Measurements from ENCODE around the gene EVI5L. TPM values are rescaled to one million over a fixed set of nuclear protein-coding genes. Genes with fewer than 3 reads are reported as not detected.
A peak's percentile ranks its signal among the peaks of the same experiment; 100 is the strongest.

The EVI5L gene
- total and polyA plus RNA-seq, 9 donors, result 5.1 to 15.9 (median 10.9) TPM

- 6 to 27% (median 8%) methylated on average over 3 to 65 of the region's 67 CpGs for WGBS, 3 donors
- peaks cover 7% of the 10 kb centered on the region for H3K4me1 ChIP-seq (ENCODE audit: insufficient read depth)
- no peak overlapping the region for H3K4me3 ChIP-seq
- no peak for TF ChIP-seq POLR2A (IDR thresholded peaks at IDR 0.05)
- no peak for TF ChIP-seq EP300 (IDR thresholded peaks at IDR 0.05)
- TF ChIP-seq CTCF (IDR thresholded peaks at IDR 0.05), result no peak
- no peaks in the 10 kb centered on the region for H3K27me3 ChIP-seq
- H3K36me3 ChIP-seq, result no peaks in the 10 kb centered on the region
- intact Hi-C loops (cut with DNase I), result no loop called here
- DNase-seq, result peak; percentile 58 to 81 (median 75)
- no peaks in the 10 kb centered on the region for H3K9me3 ChIP-seq
- no peak overlapping the region for H3K27ac ChIP-seq
These were observed 32.5 kb downstream of the EVI5L start for GRCh38 chr19:7862413-7862951.

- H3K27ac ChIP-seq, result no peak overlapping the region
- DNase-seq, result peak in 2 of 5 donors; percentile 40 to 54
- H3K27me3 ChIP-seq, result no peaks in the 10 kb centered on the region
- H3K4me1 ChIP-seq (ENCODE audit: insufficient read depth), result peaks cover 7% of the 10 kb centered on the region
- intact Hi-C loops (cut with DNase I), result no loop called here
- no peaks in the 10 kb centered on the region for H3K9me3 ChIP-seq
- TF ChIP-seq CTCF (IDR thresholded peaks at IDR 0.05), result no peak
- TF ChIP-seq EP300 (IDR thresholded peaks at IDR 0.05), result no peak
- no peak for TF ChIP-seq POLR2A (IDR thresholded peaks at IDR 0.05)
- H3K36me3 ChIP-seq, result no peaks in the 10 kb centered on the region
- 79 to 88% (median 86%) methylated on average over 77 to 83 of the region's 83 CpGs for WGBS, 3 donors
- no peak overlapping the region for H3K4me3 ChIP-seq
These were observed 33.3 kb downstream of the EVI5L start for GRCh38 chr19:7863157-7863970.

GRCh38 chr19:7863971-7864689 is 34.1 kb downstream of the EVI5L start:
- H3K27ac ChIP-seq, result no peak overlapping the region
- no peak for TF ChIP-seq POLR2A (IDR thresholded peaks at IDR 0.05)
- H3K36me3 ChIP-seq, result no peaks in the 10 kb centered on the region
- no peak overlapping the region for H3K4me3 ChIP-seq
- no peaks in the 10 kb centered on the region for H3K27me3 ChIP-seq
- DNase-seq, result peak in 2 of 5 donors; percentile 26 to 27
- intact Hi-C loops (cut with DNase I), result no loop called here
- H3K9me3 ChIP-seq, result no peaks in the 10 kb centered on the region
- peaks cover 12% of the 10 kb centered on the region for H3K4me1 ChIP-seq (ENCODE audit: insufficient read depth)
- 80 to 84% (median 80%) methylated on average over 21 of the region's 21 CpGs for WGBS, 3 donors

GRCh38 chr19:7864690-7865074 is 34.7 kb downstream of the EVI5L start:
- peaks cover 12% of the 10 kb centered on the region for H3K4me1 ChIP-seq (ENCODE audit: insufficient read depth)
- DNase-seq, result peak in 2 of 5 donors; percentile 22 to 23
- H3K27me3 ChIP-seq, result no peaks in the 10 kb centered on the region
- no peak overlapping the region for H3K27ac ChIP-seq
- no peak overlapping the region for H3K4me3 ChIP-seq
- H3K36me3 ChIP-seq, result no peaks in the 10 kb centered on the region
- TF ChIP-seq POLR2A (IDR thresholded peaks at IDR 0.05) (no peak), EP300 (IDR thresholded peaks at IDR 0.05) (no peak), CTCF (IDR thresholded peaks at IDR 0.05) (no peak)
- WGBS, 3 donors, result 65 to 77% (median 71%) methylated on average over 18 of the region's 18 CpGs
- intact Hi-C loops (cut with DNase I), result no loop called here
- no peaks in the 10 kb centered on the region for H3K9me3 ChIP-seq
